ENCODE data around the gene ZDHHC8.

The ZDHHC8 gene

DNA sequence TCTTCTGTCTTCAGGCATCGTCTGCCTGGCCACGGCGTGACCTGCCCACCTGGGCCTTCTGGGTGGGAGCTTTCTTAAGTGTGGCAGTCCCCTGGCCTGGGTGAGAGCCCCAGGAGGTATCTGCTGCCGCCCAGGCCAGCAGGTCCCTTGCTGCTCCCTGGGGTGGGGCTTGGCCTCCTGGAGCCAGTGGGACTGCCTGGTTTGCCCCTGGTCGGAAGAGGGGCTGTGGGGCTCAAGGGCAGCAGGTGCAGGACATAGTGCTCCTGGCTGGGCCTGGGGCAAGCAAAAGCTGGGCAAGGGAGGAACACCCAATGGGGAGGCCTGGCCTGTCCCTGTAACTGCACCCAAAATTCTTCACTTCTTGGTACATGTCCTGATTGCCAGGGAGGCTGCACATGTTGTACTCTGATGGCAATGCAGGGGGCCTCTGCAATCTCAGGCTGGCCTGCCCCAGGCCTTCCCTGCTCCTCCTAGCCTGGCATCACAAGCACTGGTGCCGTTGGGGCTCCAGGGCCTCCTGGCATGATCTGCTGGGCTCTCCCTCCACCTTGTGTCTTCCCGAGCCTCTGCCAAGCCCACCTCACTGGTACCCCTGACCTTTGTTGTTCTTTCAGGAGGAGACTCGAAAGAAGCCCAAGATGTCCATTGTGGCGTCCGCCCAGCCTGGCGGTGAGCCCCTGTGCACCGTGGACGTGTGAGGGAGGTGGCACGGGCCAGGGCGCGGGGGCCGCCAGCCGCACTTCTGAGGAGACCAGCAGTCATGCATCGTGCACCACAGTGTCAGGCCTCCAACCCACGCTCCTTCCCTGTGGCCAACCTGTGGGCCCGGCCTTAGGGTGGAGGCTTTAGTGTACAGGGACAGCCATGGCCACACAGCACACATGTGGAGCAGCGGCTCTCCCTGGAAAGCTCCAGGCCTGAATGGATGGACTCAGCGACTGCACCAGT, 21.9 kb upstream of the ZDHHC8 start:
- Histone ChIP-seq H3K27me3 (ENCODE audit: insufficient read depth, low read length) (no peaks in the 10 kb centered on the region), H3K36me3 (ENCODE audit: insufficient read depth, low read length) (peaks cover 92% of the 10 kb centered on the region), H3F3A (ENCODE audit: insufficient read depth, low read length) (peaks cover 6% of the 10 kb centered on the region; the same call in 1 of the 2 replicates), H3K9me2 (ENCODE audit: low read depth, low read length) (no peaks in the 10 kb centered on the region), H3K4me2 (ENCODE audit: low read length) (no peak overlapping the region), H4K20me1 (ENCODE audit: insufficient read depth, low read length) (no peaks in the 10 kb centered on the region), H3K4me1 (ENCODE audit: insufficient read depth, low read length, severe bottlenecking) (peaks cover 14% of the 10 kb centered on the region), H3K4me3 (ENCODE audit: low read depth, low read length, poor library complexity, severe bottlenecking) (no peak overlapping the region), H2AFZ (ENCODE audit: low read length) (no peak overlapping the region), H3K9ac (ENCODE audit: low read length) (no peak overlapping the region), H3K27ac (ENCODE audit: low read depth, low read length, poor library complexity, severe bottlenecking) (no peak overlapping the region), H3K79me2 (ENCODE audit: insufficient read depth, low read length) (no peaks in the 10 kb centered on the region), H3K9me3 (ENCODE audit: low read length) (no peaks in the 10 kb centered on the region)
- TF ChIP-seq, protein P1, sequence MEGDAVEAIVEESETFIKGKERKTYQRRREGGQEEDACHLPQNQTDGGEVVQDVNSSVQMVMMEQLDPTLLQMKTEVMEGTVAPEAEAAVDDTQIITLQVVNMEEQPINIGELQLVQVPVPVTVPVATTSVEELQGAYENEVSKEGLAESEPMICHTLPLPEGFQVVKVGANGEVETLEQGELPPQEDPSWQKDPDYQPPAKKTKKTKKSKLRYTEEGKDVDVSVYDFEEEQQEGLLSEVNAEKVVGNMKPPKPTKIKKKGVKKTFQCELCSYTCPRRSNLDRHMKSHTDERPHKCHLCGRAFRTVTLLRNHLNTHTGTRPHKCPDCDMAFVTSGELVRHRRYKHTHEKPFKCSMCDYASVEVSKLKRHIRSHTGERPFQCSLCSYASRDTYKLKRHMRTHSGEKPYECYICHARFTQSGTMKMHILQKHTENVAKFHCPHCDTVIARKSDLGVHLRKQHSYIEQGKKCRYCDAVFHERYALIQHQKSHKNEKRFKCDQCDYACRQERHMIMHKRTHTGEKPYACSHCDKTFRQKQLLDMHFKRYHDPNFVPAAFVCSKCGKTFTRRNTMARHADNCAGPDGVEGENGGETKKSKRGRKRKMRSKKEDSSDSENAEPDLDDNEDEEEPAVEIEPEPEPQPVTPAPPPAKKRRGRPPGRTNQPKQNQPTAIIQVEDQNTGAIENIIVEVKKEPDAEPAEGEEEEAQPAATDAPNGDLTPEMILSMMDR (IDR thresholded peaks at IDR 0.05; ENCODE audit: low read length) = no peak
- TF ChIP-seq EZH2 (IDR thresholded peaks at IDR 0.05; ENCODE audit: borderline replicate concordance, low read length) = no peak

DNA sequence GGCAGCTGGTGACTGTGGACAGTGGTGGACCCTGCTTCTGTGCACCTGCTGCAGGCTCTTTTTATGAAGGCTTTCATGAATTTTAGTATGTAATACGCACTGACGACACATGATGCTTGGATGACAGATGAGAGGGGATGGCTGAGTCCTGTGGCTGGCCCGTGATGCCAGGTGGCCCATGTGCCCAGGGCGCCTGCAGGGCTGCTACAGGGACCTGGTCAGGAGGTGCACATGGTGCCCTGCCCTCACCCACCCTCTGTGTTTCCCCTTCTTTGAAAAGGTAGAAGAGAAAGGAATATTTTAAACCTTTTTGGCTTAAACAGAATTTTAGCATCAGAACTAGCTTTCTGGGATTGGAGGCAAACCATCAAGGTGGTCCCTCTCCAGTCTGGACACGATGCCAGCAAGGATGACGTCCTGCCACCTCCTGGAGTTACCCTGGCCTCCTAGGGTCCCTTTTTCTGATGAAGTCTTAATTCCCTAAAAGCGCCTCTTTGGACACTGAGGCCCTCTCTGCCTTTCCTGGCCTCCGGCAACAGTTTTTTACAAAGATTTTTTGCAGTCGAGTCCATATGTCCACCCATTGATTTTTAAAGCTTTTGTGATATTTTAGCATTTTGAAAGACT, 21.1 kb upstream of the ZDHHC8 start:
- peak overlapping the region; percentile 72 for H3K27ac ChIP-seq (ENCODE audit: low read depth, low read length, poor library complexity, severe bottlenecking)

DNA sequence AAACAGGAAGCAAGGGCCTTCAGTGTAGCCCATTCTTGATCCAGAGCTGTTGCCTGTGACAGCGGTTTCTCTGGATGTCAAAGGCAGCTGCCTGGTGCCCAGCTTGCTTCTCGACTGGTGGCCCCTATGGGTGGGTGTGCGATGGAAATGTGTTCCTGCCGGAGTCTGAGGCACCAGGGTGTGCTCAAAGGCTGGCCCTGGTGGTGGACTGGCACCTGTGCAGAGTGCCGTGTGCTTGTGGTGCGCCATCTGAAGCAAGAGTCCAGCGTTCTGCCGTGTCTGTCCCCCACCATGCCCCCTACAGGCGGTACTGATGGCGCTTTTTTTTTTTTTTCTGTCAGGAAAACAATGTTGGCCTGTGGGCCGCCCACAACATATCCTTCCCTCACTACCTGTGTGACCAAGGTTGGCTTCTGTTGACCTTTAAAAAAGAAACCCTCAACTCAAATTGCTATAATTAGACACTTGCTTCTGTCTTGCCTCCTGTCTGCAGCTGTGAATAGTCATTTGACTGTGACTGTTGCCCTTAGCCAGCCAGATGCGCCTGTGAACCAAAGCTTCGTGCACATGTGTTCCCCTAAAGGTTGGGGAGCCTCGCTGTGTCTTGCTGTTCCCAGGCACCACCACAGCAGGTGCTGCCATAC, 20.4 kb upstream of the ZDHHC8 start:
- H3K27me3 ChIP-seq (ENCODE audit: insufficient read depth, low read length) = no peaks in the 10 kb centered on the region
- H3K9me3 ChIP-seq (ENCODE audit: low read length) = no peaks in the 10 kb centered on the region
- no peak overlapping the region for H2AFZ ChIP-seq (ENCODE audit: low read length)
- H3K27ac ChIP-seq (ENCODE audit: low read depth, low read length, poor library complexity, severe bottlenecking) = peak overlapping the region; percentile 72
- peaks cover 5% of the 10 kb centered on the region; the same call in 1 of the 2 replicates for H3K79me2 ChIP-seq (ENCODE audit: insufficient read depth, low read length)
- H3K36me3 ChIP-seq (ENCODE audit: insufficient read depth, low read length) = peaks cover 96% of the 10 kb centered on the region
- H3K4me1 ChIP-seq (ENCODE audit: insufficient read depth, low read length, severe bottlenecking) = peaks cover 26% of the 10 kb centered on the region
- TF ChIP-seq, protein P1 (IDR thresholded peaks at IDR 0.05; ENCODE audit: low read length) = peak; percentile 68
- TF ChIP-seq EZH2 (IDR thresholded peaks at IDR 0.05; ENCODE audit: borderline replicate concordance, low read length) = no peak
- H3K9ac ChIP-seq (ENCODE audit: low read length) = no peak overlapping the region
- no peak overlapping the region for H3K4me3 ChIP-seq (ENCODE audit: low read depth, low read length, poor library complexity, severe bottlenecking)
- no peak overlapping the region for H3K4me2 ChIP-seq (ENCODE audit: low read length)
- H3K9me2 ChIP-seq (ENCODE audit: low read depth, low read length) = no peaks in the 10 kb centered on the region
- peaks cover 6% of the 10 kb centered on the region; the same call in 1 of the 2 replicates for H3F3A ChIP-seq (ENCODE audit: insufficient read depth, low read length)
- no peaks in the 10 kb centered on the region for H4K20me1 ChIP-seq (ENCODE audit: insufficient read depth, low read length)

More for the DNA sequence above, 21.1 kb upstream of the ZDHHC8 start:
- Histone ChIP-seq H3K27me3 (ENCODE audit: insufficient read depth, low read length) (no peaks in the 10 kb centered on the region), H3K9me3 (ENCODE audit: low read length) (no peaks in the 10 kb centered on the region), H3K79me2 (ENCODE audit: insufficient read depth, low read length) (no peaks in the 10 kb centered on the region), H3K9me2 (ENCODE audit: low read depth, low read length) (no peaks in the 10 kb centered on the region), H3K4me1 (ENCODE audit: insufficient read depth, low read length, severe bottlenecking) (peaks cover 19% of the 10 kb centered on the region), H3F3A (ENCODE audit: insufficient read depth, low read length) (peaks cover 6% of the 10 kb centered on the region; the same call in 1 of the 2 replicates), H3K4me2 (ENCODE audit: low read length) (no peak overlapping the region), H4K20me1 (ENCODE audit: insufficient read depth, low read length) (no peaks in the 10 kb centered on the region), H3K4me3 (ENCODE audit: low read depth, low read length, poor library complexity, severe bottlenecking) (no peak overlapping the region), H2AFZ (ENCODE audit: low read length) (no peak overlapping the region), H3K9ac (ENCODE audit: low read length) (no peak overlapping the region), H3K36me3 (ENCODE audit: insufficient read depth, low read length) (peaks cover 93% of the 10 kb centered on the region)
- TF ChIP-seq, protein P1 (IDR thresholded peaks at IDR 0.05; ENCODE audit: low read length) = no peak
- TF ChIP-seq EZH2 (IDR thresholded peaks at IDR 0.05; ENCODE audit: borderline replicate concordance, low read length) = no peak
